ENCODE data around the gene HYAL2.
"Not testable (repeated sequence)": the region's sequence is repeated elsewhere in the genome, so short reads cannot be mapped to it uniquely, and the experiment has no call there.

DNA sequence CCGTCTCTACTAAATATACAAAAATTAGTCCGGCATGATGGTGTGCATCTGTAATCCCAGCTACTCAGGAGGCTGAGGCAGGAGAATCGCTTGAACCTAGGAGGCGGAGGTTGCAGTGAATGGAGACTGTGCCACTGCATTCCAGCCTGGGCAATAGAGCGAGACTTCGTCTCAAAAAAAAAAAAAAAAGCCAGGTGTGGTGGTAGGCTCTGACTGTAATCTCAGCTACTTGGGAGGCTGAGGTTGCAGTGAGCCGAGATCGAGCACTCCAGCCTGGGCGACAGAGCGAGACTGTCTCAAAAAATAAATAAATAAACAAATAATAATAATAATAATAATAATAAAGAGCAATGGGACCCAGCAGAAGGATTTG, 50.0 kb downstream of the HYAL2 start:
- not testable (repeated sequence) for TF ChIP-seq EZH2phosphoT487 (IDR thresholded peaks at IDR 0.05; ENCODE audit: insufficient read depth, low read depth); EZH2 (IDR thresholded peaks at IDR 0.05; ENCODE audit: insufficient read depth, poor library complexity, severe bottlenecking)

Data from GM23248 (cell line).